Mesendoderm (in vitro differentiated cells): ENCODE measurements around the gene CLK4.
A peak's percentile ranks its signal among the peaks of the same experiment; 100 is the strongest.

Experiments used
- DNase-seq: peaks from one replicate; pipeline ENCODE4 v3.0.0; 2013
- H2AK5ac ChIP-seq: 2 replicates; pipeline ENCODE4 v1.6.1; 2013; ENCODE audit warnings: low read length, inconsistent platforms
- H2BK120ac ChIP-seq: 2 replicates; pipeline ENCODE4 v1.6.1; 2013; ENCODE audit warnings: low read depth, mild to moderate bottlenecking, low read length, moderate library complexity, mixed read lengths
- H2BK15ac ChIP-seq: replicated peaks from 2 replicates; pipeline ENCODE4 v1.6.1; 2013; ENCODE audit warnings: low read depth, mild to moderate bottlenecking, moderate library complexity
- H2BK5ac ChIP-seq: 2 replicates; pipeline ENCODE4 v1.6.1; 2013; ENCODE audit warnings: low read length, inconsistent platforms
- H3K18ac ChIP-seq: 2 replicates; pipeline ENCODE4 v1.6.1; 2013; ENCODE audit warnings: mild to moderate bottlenecking, low read length, mixed read lengths
- H3K23ac ChIP-seq: one replicate; pipeline ENCODE4 v1.6.1; 2013; ENCODE audit warnings: low read length
- H3K27ac ChIP-seq: 2 replicates; pipeline ENCODE4 v1.5.1; 2013; ENCODE audit warnings: low read depth, mild to moderate bottlenecking, inconsistent platforms, low read length, moderate library complexity
- H3K27me3 ChIP-seq: 2 replicates; pipeline ENCODE4 v1.6.1; 2013; ENCODE audit warnings: low read length, control low read depth, mild to moderate bottlenecking, inconsistent platforms; ENCODE audit not compliant: insufficient read depth, poor library complexity
- H3K36me3 ChIP-seq: 2 replicates; pipeline ENCODE4 v1.6.1; 2013; ENCODE audit warnings: low read length, inconsistent platforms; ENCODE audit not compliant: control insufficient read depth, insufficient read depth
- H3K4ac ChIP-seq: one replicate; pipeline ENCODE4 v1.6.1; 2013; ENCODE audit warnings: low read depth, mild to moderate bottlenecking, low read length, moderate library complexity
- H3K4me1 ChIP-seq: 2 replicates; pipeline ENCODE4 v1.6.1; 2013; ENCODE audit warnings: low read depth, low read length, inconsistent platforms; ENCODE audit not compliant: control insufficient read depth
- H3K4me2 ChIP-seq: 2 replicates; pipeline ENCODE4 v1.6.1; 2013; ENCODE audit warnings: low read length
- H3K4me3 ChIP-seq: 2 replicates; pipeline ENCODE4 v1.5.1; 2013; ENCODE audit warnings: mild to moderate bottlenecking, low read length
- H3K56ac ChIP-seq: one replicate; pipeline ENCODE4 v1.6.1; 2013; ENCODE audit warnings: low read length
- H3K79me1 ChIP-seq: 2 replicates; pipeline ENCODE4 v1.6.1; 2013; ENCODE audit warnings: low read length, inconsistent platforms
- H3K79me2 ChIP-seq: 2 replicates; pipeline ENCODE4 v1.6.1; 2013; ENCODE audit warnings: mild to moderate bottlenecking, low read length; ENCODE audit not compliant: control insufficient read depth, insufficient read depth
- H3K9ac ChIP-seq: 2 replicates; pipeline ENCODE4 v1.6.1; 2013; ENCODE audit warnings: low read length, inconsistent platforms
- H4K5ac ChIP-seq: one replicate; pipeline ENCODE4 v1.6.1; 2013; ENCODE audit warnings: low read length
- H4K8ac ChIP-seq: one replicate; pipeline ENCODE4 v1.6.1; 2013; ENCODE audit warnings: low read depth, mild to moderate bottlenecking, control low read depth, low read length, moderate library complexity
- WGBS: extraction: QIAGEN DNeasy Blood & Tissue Kit; methylation state at CpG from one replicate; pipeline ENCODE4 v1.1.7; 2013; ENCODE audit warnings: low lambda C conversion rate, missing lambda C conversion rate; ENCODE audit not compliant: insufficient coverage; ENCODE audit errors: extremely low coverage; 5-methylcytosine and 5-hydroxymethylcytosine counted together

The CLK4 gene

DNA sequence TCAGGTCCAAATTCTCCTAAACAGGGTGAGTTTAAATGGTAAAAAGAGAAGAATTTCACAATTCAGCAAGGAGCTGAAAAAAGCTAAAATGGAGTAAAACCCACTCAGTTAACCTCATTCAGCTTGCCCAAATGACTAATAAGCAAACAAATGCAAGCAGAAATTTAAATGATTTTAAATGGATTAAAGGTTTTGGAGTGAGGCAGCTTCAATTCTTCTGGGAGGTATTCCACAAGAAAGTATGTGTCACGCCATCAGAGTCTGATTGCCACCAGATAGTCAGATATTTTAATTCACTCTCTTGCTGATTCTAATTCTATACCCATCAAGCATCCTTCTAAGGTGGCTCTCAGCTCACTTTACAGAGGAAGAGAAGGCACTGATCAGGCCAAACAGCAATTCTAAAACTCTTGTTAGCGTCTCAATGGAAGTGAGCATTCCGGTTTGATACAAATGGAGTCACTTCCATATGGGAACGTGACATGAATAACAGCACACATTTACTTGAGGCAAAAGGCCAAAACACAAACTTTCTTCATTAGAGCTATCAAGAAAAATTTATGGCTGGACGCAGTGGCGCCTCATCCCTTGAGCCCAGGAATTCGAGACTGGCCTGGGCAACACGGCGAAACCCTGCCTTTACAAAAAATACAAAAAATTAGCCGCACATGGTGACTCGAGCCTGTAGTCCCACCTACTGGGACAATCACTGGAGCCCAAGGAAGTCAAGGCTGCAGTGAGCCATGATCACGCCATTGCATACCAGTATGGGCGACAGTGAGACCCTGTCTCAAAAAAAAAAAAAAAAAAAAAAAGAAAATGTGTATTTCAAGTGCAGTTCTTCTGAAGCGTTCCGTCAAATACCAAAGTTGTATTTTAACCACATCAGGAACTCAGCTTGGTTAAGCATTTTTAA, 2.0 kb downstream of the CLK4 start:
- Histone ChIP-seq H3K56ac (peak overlapping the region; percentile 63), H3K79me1 (peaks cover 3% of the 10 kb centered on the region), H2BK15ac (no peak overlapping the region), H3K27ac (no peak overlapping the region), H2BK120ac (no peak overlapping the region), H3K18ac (no peak overlapping the region), H3K4me3 (no peak overlapping the region), H3K27me3 (no peaks in the 10 kb centered on the region), H2BK5ac (no peak overlapping the region), H3K9ac (peak overlapping the region; percentile 83), H4K5ac (no peak overlapping the region), H3K4ac (no peak overlapping the region), H3K79me2 (peaks cover 20% of the 10 kb centered on the region), H3K36me3 (no peaks in the 10 kb centered on the region), H2AK5ac (no peak overlapping the region), H3K4me2 (peak overlapping the region; percentile 30), H3K4me1 (peaks cover 2% of the 10 kb centered on the region), H4K8ac (no peak overlapping the region), H3K23ac (no peak overlapping the region)
- DNase-seq, result peak; percentile 28
- WGBS, result no CpG with 5 or more reads among the region's 15 CpGs

GRCh38 chr5:178622679-178623247, 4.1 kb downstream of the CLK4 start:
- H3K27me3 ChIP-seq, result no peaks in the 10 kb centered on the region
- peaks cover 20% of the 10 kb centered on the region for H3K79me2 ChIP-seq
- H3K79me1 ChIP-seq, result peaks cover 4% of the 10 kb centered on the region
- no peak overlapping the region for H2BK120ac ChIP-seq
- H2BK5ac ChIP-seq, result no peak overlapping the region
- H3K4ac ChIP-seq, result no peak overlapping the region
- no peak overlapping the region for H3K9ac ChIP-seq
- H3K23ac ChIP-seq, result no peak overlapping the region
- H3K4me3 ChIP-seq, result no peak overlapping the region
- no peak overlapping the region for H4K8ac ChIP-seq
- no peak overlapping the region for H3K4me2 ChIP-seq
- no CpG with 5 or more reads among the region's 4 CpGs for WGBS
- peaks cover 4% of the 10 kb centered on the region for H3K4me1 ChIP-seq
- peaks cover 2% of the 10 kb centered on the region for H3K36me3 ChIP-seq
- no peak overlapping the region for H2AK5ac ChIP-seq
- no peak overlapping the region for H2BK15ac ChIP-seq
- H3K56ac ChIP-seq, result no peak overlapping the region
- no peak overlapping the region for H3K18ac ChIP-seq
- no peak overlapping the region for H4K5ac ChIP-seq
- no peak overlapping the region for H3K27ac ChIP-seq
- DNase-seq, result no peak

- no peak for DNase-seq
Observed at GRCh38 chr5:178619390-178619789, 7.5 kb downstream of the CLK4 start.

GRCh38 chr5:178612299-178612698, 14.6 kb downstream of the CLK4 start:
- Histone ChIP-seq H3K9ac (no peak overlapping the region), H3K79me1 (no peaks in the 10 kb centered on the region), H3K79me2 (no peaks in the 10 kb centered on the region), H3K23ac (no peak overlapping the region), H3K18ac (no peak overlapping the region), H3K36me3 (peaks cover 3% of the 10 kb centered on the region), H2BK120ac (no peak overlapping the region), H4K8ac (no peak overlapping the region), H2AK5ac (no peak overlapping the region), H3K27ac (no peak overlapping the region), H3K4me2 (no peak overlapping the region), H3K4me1 (no peaks in the 10 kb centered on the region), H3K56ac (no peak overlapping the region), H3K4ac (no peak overlapping the region), H2BK5ac (no peak overlapping the region), H3K27me3 (no peaks in the 10 kb centered on the region), H2BK15ac (no peak overlapping the region), H4K5ac (no peak overlapping the region), H3K4me3 (no peak overlapping the region)
- no peak for DNase-seq
- no CpG with 5 or more reads among the region's 7 CpGs for WGBS

More at GRCh38 chr5:178619390-178619789, 7.5 kb downstream of the CLK4 start:
- Histone ChIP-seq H2BK5ac (no peak overlapping the region), H3K79me2 (peaks cover 3% of the 10 kb centered on the region), H3K56ac (no peak overlapping the region), H3K79me1 (peaks cover 3% of the 10 kb centered on the region), H2BK120ac (no peak overlapping the region), H2AK5ac (no peak overlapping the region), H3K9ac (no peak overlapping the region), H3K18ac (no peak overlapping the region), H4K8ac (no peak overlapping the region), H3K4me2 (no peak overlapping the region), H3K23ac (no peak overlapping the region), H3K27ac (no peak overlapping the region), H3K4me1 (peaks cover 1% of the 10 kb centered on the region), H4K5ac (no peak overlapping the region), H3K36me3 (peaks cover 3% of the 10 kb centered on the region), H3K4ac (no peak overlapping the region), H2BK15ac (no peak overlapping the region), H3K27me3 (no peaks in the 10 kb centered on the region), H3K4me3 (no peak overlapping the region)
- WGBS, result no CpG with 5 or more reads among the region's 1 CpG

DNA sequence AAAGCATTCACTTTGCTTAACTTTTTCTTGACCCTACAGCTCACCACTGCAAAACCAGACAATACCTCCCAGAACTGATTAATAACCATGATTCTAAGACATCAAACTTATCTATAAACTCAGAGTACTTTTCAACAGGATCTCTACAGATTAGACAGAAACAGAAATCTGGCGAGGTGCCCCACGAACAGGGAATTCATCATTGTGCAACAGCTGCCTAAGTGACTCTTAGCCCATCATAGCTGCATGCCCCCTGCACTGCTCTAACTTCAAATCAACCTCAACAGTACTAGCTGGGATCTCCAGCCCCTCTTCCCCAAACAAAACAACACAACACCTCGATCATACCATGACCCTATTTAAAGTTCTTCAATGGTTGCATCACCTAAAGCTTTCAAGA, 20.6 kb downstream of the CLK4 start:
- no peak overlapping the region for H3K4me3 ChIP-seq
- H3K36me3 ChIP-seq, result peaks cover 4% of the 10 kb centered on the region
- H3K79me2 ChIP-seq, result no peaks in the 10 kb centered on the region
- H3K27ac ChIP-seq, result no peak overlapping the region
- no peak overlapping the region for H3K18ac ChIP-seq
- no peak overlapping the region for H3K4me2 ChIP-seq
- no peak overlapping the region for H4K5ac ChIP-seq
- no peak overlapping the region for H2AK5ac ChIP-seq
- H3K23ac ChIP-seq, result no peak overlapping the region
- H3K4me1 ChIP-seq, result no peaks in the 10 kb centered on the region
- WGBS, result 100% methylated on average over 1 of the region's 3 CpGs
- no peak overlapping the region for H2BK15ac ChIP-seq
- H3K79me1 ChIP-seq, result no peaks in the 10 kb centered on the region
- no peak overlapping the region for H3K56ac ChIP-seq
- H2BK5ac ChIP-seq, result no peak overlapping the region
- no peak overlapping the region for H3K4ac ChIP-seq
- no peaks in the 10 kb centered on the region for H3K27me3 ChIP-seq
- H4K8ac ChIP-seq, result no peak overlapping the region
- no peak overlapping the region for H3K9ac ChIP-seq
- DNase-seq, result no peak
- H2BK120ac ChIP-seq, result no peak overlapping the region
